ENCODE measurements around the gene MEIS1. TPM values are rescaled to one million over a fixed set of nuclear protein-coding genes. Genes with fewer than 3 reads are reported as not detected.
A peak's percentile ranks its signal among the peaks of the same experiment; 100 is the strongest.

Gene MEIS1
- total RNA-seq, 6 experiments from 2014 or later = 3.1 to 8.8 (median 4.2) TPM

DNA sequence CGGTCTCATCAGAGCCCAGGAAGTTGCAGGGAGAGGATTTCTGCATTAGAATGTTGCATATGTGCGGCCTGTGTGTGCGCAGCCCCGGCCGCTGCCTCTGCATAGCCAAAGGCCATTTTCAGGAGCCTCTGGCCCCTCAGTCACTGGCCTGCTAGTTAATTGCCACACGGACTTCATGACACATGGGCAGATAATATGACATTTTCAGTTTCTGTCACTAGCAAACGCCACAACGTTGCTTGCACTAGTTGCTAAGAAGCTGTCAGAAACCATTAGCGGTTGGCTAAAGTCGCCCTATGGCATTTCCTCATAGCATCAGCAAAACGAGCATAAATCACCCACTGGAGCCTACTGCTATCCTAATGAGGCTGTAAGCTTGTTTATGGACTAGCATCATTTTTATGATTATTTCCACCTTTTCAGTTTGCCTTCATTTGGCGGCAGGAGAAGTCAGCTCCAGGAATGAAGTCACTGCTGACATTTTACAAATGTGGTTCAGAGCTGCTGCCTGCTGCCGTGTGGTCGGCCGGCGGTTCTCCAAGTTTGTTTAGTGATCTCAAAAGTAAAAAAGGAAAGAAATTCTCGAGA lies 73.7 kb downstream of the MEIS1 start:
- no peak overlapping the region for H3K27ac ChIP-seq
- no peaks in the 10 kb centered on the region for H3K9me3 ChIP-seq
- WGBS (ENCODE audit: insufficient coverage, low coverage, low lambda C conversion rate, missing lambda C conversion rate) = 48% methylated on average over 10 of the region's 17 CpGs
- no peaks in the 10 kb centered on the region for H3K36me3 ChIP-seq
- ATAC-seq (no peak), DNase-seq (no peak)
- intact Hi-C loops (cut with DNase I) = no loop called here
- H3K4me3 ChIP-seq = no peak overlapping the region
- TF ChIP-seq, protein P1, sequence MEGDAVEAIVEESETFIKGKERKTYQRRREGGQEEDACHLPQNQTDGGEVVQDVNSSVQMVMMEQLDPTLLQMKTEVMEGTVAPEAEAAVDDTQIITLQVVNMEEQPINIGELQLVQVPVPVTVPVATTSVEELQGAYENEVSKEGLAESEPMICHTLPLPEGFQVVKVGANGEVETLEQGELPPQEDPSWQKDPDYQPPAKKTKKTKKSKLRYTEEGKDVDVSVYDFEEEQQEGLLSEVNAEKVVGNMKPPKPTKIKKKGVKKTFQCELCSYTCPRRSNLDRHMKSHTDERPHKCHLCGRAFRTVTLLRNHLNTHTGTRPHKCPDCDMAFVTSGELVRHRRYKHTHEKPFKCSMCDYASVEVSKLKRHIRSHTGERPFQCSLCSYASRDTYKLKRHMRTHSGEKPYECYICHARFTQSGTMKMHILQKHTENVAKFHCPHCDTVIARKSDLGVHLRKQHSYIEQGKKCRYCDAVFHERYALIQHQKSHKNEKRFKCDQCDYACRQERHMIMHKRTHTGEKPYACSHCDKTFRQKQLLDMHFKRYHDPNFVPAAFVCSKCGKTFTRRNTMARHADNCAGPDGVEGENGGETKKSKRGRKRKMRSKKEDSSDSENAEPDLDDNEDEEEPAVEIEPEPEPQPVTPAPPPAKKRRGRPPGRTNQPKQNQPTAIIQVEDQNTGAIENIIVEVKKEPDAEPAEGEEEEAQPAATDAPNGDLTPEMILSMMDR (IDR thresholded peaks at IDR 0.05) = no peak
- TF ChIP-seq POLR2A (IDR thresholded peaks at IDR 0.05) = no peak
- no peaks in the 10 kb centered on the region for H3K4me1 ChIP-seq
- no peaks in the 10 kb centered on the region for H3K27me3 ChIP-seq

DNA sequence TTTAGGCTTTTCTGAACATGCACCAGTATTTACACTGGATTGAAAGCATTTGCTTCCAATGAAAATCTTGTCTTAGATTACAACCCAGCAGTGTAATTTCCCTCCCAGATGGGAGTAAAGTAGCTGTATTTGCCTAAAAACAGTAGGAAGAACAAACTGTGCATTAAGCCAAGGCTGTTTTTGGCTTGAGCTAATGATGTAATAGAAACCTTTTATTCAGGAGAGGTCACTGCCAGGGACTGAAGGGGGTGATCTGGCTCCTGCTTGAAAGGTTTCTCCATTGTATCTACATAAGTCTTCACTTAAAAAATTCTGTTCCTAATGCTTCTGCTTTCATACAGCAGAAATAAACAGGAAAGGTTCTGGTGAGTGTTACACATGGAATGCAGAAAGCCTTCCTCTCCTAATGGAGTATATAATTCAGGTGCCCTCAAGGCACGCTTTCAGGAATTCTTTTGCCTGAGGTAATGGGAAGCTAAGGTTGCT lies 74.4 kb downstream of the MEIS1 start:
- intact Hi-C loops (cut with DNase I) = no loop called here
- 80% methylated on average over 1 of the region's 1 CpG for WGBS (ENCODE audit: insufficient coverage, low coverage, low lambda C conversion rate, missing lambda C conversion rate)
- TF ChIP-seq, protein P1 (IDR thresholded peaks at IDR 0.05) = no peak
- no peak for TF ChIP-seq POLR2A (IDR thresholded peaks at IDR 0.05)
- peak in 2 of 4 donors; percentile 30 to 65 for ATAC-seq
- H3K9me3 ChIP-seq = no peaks in the 10 kb centered on the region
- H3K27ac ChIP-seq = no peak overlapping the region
- H3K4me1 ChIP-seq = no peaks in the 10 kb centered on the region
- H3K36me3 ChIP-seq = no peaks in the 10 kb centered on the region
- H3K27me3 ChIP-seq = no peaks in the 10 kb centered on the region
- no peak overlapping the region for H3K4me3 ChIP-seq
- no peak for DNase-seq

DNA sequence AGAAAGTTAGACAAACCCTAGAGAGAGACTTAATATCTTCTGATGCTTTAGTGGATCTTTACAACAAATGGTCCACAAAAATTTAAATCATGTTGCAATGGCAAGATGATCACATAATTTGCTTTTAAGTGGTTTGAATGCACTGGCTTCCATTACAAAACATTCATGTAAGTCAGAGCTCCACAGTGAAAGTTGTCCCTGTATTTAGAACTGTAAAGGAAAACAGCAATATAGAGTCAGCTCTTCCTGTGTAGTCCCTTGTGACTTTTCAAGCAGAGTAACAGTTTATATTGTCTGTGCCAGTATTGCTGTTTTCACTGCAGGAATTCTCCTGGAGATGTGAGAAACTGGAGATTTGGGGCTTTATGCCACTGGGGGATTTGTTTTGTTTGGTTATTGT lies 77.7 kb downstream of the MEIS1 start:
- no peaks in the 10 kb centered on the region for H3K9me3 ChIP-seq
- H3K36me3 ChIP-seq = no peaks in the 10 kb centered on the region
- DNase-seq (no peak), ATAC-seq (no peak)
- no peaks in the 10 kb centered on the region for H3K27me3 ChIP-seq
- no peaks in the 10 kb centered on the region for H3K4me1 ChIP-seq
- no peak overlapping the region for H3K4me3 ChIP-seq
- no peak overlapping the region for H3K27ac ChIP-seq
- TF ChIP-seq, protein P1 (IDR thresholded peaks at IDR 0.05) = no peak
- TF ChIP-seq POLR2A (IDR thresholded peaks at IDR 0.05) = no peak
- intact Hi-C loops (cut with DNase I) = no loop called here

DNA sequence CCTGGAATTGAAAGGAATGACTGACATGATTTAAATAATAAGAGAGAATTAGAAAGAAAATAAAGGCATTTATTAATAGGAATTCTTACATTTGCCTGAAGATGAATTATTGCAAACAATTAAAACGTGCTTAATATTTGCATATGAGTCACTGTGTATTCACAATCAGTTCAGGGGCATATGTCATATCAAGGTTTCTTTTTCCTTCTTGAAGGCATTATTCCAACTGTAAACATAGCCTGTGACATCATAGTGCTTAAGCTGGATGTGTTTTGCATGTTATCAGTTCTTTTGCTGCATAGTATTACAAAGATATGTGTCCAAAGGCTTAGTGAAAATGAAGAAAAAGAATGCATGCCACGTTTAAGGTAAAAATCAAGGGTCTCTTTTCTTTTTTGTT lies 80.8 kb downstream of the MEIS1 start:
- ATAC-seq (peak in 2 of 4 donors; percentile 25 to 38), DNase-seq (no peak)
- H3K9me3 ChIP-seq = no peaks in the 10 kb centered on the region
- intact Hi-C loops (cut with DNase I) = no loop called here
- H3K4me1 ChIP-seq = no peaks in the 10 kb centered on the region
- WGBS (ENCODE audit: insufficient coverage, low coverage, low lambda C conversion rate, missing lambda C conversion rate) = 68% methylated on average over 2 of the region's 2 CpGs
- no peaks in the 10 kb centered on the region for H3K27me3 ChIP-seq
- H3K4me3 ChIP-seq = no peak overlapping the region
- no peak overlapping the region for H3K27ac ChIP-seq
- TF ChIP-seq, protein P1 (IDR thresholded peaks at IDR 0.05) = no peak
- no peak for TF ChIP-seq POLR2A (IDR thresholded peaks at IDR 0.05)
- H3K36me3 ChIP-seq = no peaks in the 10 kb centered on the region

DNA sequence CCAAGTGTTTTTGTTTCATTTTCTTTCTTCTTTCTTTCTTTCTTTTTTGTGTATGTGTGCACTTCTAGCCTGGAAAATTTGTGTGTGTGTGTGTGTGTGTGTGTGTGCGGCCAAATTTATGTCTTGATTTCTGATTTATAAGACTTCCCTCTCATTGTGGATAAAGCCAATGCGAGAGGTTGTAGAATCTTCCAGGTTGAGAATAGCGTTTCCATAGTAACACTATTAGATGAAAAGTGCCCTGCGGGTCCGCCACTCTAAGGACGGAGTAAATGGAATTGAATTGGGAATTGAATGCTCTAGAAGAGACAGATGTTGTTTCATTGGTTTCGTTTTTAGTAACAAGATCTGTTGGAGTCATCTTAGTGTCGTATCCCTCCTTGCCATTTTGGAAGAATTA lies 81.6 kb downstream of the MEIS1 start:
- intact Hi-C loops (cut with DNase I) = no loop called here
- H3K9me3 ChIP-seq = no peaks in the 10 kb centered on the region
- H3K36me3 ChIP-seq = no peaks in the 10 kb centered on the region
- no peak for TF ChIP-seq POLR2A (IDR thresholded peaks at IDR 0.05)
- TF ChIP-seq, protein P1 (IDR thresholded peaks at IDR 0.05) = no peak
- ATAC-seq (no peak), DNase-seq (no peak)
- H3K27me3 ChIP-seq = no peaks in the 10 kb centered on the region
- no peaks in the 10 kb centered on the region for H3K4me1 ChIP-seq
- no peak overlapping the region for H3K27ac ChIP-seq
- WGBS (ENCODE audit: insufficient coverage, low coverage, low lambda C conversion rate, missing lambda C conversion rate) = 92% methylated on average over 8 of the region's 8 CpGs
- no peak overlapping the region for H3K4me3 ChIP-seq
